SK-N-SH (cell line): ENCODE measurements around the gene GSTO2. TPM values are rescaled to one million over a fixed set of nuclear protein-coding genes. Genes with fewer than 3 reads are reported as not detected.

Source experiments
- CTCF ChIA-PET: fragments of 300-600, 350-600 bp; formaldehyde crosslinking; extraction: SDS; loops from one replicate; lab custom pipeline; 2021; lab: Yijun Ruan, JAX
- POLR2A ChIA-PET: fragments of 350-600 bp; sonication (Branson Sonifier 250); formaldehyde crosslinking; extraction: SDS; loops from one replicate; lab custom pipeline; 2020; ENCODE audit warnings: antibody characterized with exemption, inconsistent platforms; lab: Yijun Ruan, JAX
- DNase-seq: peaks from one replicate; pipeline ENCODE4 v3.0.0; 2012
- H2AFZ ChIP-seq: fragments of 200-600 bp; sonication (generic); 2 replicates; pipeline ENCODE4 v1.8.1; 2016; ENCODE audit warnings: antibody characterized with exemption, mild to moderate bottlenecking, low read depth
- H3F3A ChIP-seq: fragments of 200-600 bp; sonication (generic); replicated peaks from 2 replicates; pipeline ENCODE3; 2016; ENCODE audit warnings: antibody characterized with exemption, mild to moderate bottlenecking; ENCODE audit not compliant: insufficient read depth
- H3K27ac ChIP-seq, 2 experiments: fragments of 200-500 bp in 1 of 2; fragments of 200-600 bp in 1 of 2; sonication (Bioruptor generic) in 1 of 2; sonication (generic), shearing (Covaris generic) in 1 of 2; 2 replicates each; pipeline versions ENCODE4 v1.5.1 to v1.6.1; 2014 to 2016; ENCODE audit warnings: low read depth in 2 of 2, inconsistent platforms in 1 of 2, low read length in 1 of 2, mild to moderate bottlenecking in 1 of 2, mixed read lengths in 1 of 2
- H3K27me3 ChIP-seq: fragments of 200-600 bp; sonication (generic), shearing (Covaris generic); 2 replicates; pipeline ENCODE4 v1.6.1; 2016; ENCODE audit warnings: mixed run types; ENCODE audit not compliant: insufficient read depth
- H3K36me3 ChIP-seq, 2 experiments: fragments of 200-500 bp in 1 of 2; fragments of 200-600 bp in 1 of 2; sonication (Bioruptor generic) in 1 of 2; sonication (generic) in 1 of 2; replicated peaks in 1 of 2; 2 replicates each; pipeline versions ENCODE3 to v1.5.1; 2014 to 2016; ENCODE audit warnings: low read length in 1 of 2, mild to moderate bottlenecking in 1 of 2; ENCODE audit not compliant: insufficient read depth in 2 of 2, control insufficient read depth in 1 of 2
- H3K4me1 ChIP-seq, 2 experiments: fragments of 200-500 bp in 1 of 2; fragments of 200-600 bp in 1 of 2; sonication (Bioruptor generic) in 1 of 2; sonication (generic), shearing (Covaris generic) in 1 of 2; 2 replicates each; pipeline versions ENCODE4 v1.5.1 to v1.6.1; 2014 to 2016; ENCODE audit warnings: low read depth in 1 of 2, low read length in 1 of 2, mixed run types in 1 of 2; ENCODE audit not compliant: insufficient read depth in 2 of 2, control insufficient read depth in 1 of 2
- H3K4me2 ChIP-seq: fragments of 200-600 bp; sonication (generic), shearing (Covaris generic); 2 replicates; pipeline ENCODE4 v1.6.1; 2017; ENCODE audit warnings: mixed run types
- H3K4me3 ChIP-seq, 2 experiments: fragments of 200-500 bp in 1 of 2; fragments of 200-600 bp in 1 of 2; sonication (Bioruptor generic) in 1 of 2; sonication (generic), shearing (Covaris generic) in 1 of 2; 2 replicates each; pipeline versions ENCODE4 v1.5.1 to v1.8.1; 2014 to 2016; ENCODE audit warnings: low read depth in 2 of 2, inconsistent platforms in 1 of 2, low read length in 1 of 2, mild to moderate bottlenecking in 1 of 2, mixed read lengths in 1 of 2, moderate library complexity in 1 of 2
- H3K79me2 ChIP-seq: fragments of 200-600 bp; sonication (generic); 2 replicates; pipeline ENCODE4 v1.8.1; 2017; ENCODE audit warnings: mild to moderate bottlenecking; ENCODE audit not compliant: insufficient read depth
- H3K9ac ChIP-seq: fragments of 200-600 bp; sonication (generic); 2 replicates; pipeline ENCODE4 v1.6.1; 2017; ENCODE audit warnings: mixed run types
- H3K9me2 ChIP-seq: fragments of 200-600 bp; sonication (generic); 2 replicates; pipeline ENCODE4 v1.6.1; 2017; ENCODE audit warnings: mixed run types
- H3K9me3 ChIP-seq: fragments of 200-600 bp; sonication (generic); 2 replicates; pipeline ENCODE4 v1.6.1; 2017; ENCODE audit warnings: mixed run types, mild to moderate bottlenecking, moderate library complexity
- H4K20me1 ChIP-seq: fragments of 200-600 bp; sonication (generic); 2 replicates; pipeline ENCODE4 v1.6.1; 2017; ENCODE audit warnings: mild to moderate bottlenecking, mixed run types; ENCODE audit not compliant: insufficient read depth
- CHD2 ChIP-seq: fragments of 150-350 bp; IDR thresholded peaks from 2 replicates; pipeline ENCODE4 v1.6.1; 2018; ENCODE audit warnings: low read length; ENCODE audit not compliant: partially characterized antibody
- ELF1 ChIP-seq: IDR thresholded peaks from 2 replicates; pipeline ENCODE4 v1.4.0; 2012
- EP300 ChIP-seq, 2 experiments: IDR thresholded peaks; 2 replicates each; pipeline versions ENCODE4 v1.4.0 to v1.6.1; 2012; ENCODE audit warnings: borderline replicate concordance in 1 of 2, low read depth in 1 of 2, low read length in 1 of 2
- EZH2phosphoT487 ChIP-seq: fragments of 200-600 bp; sonication (generic); IDR thresholded peaks from 2 replicates; pipeline ENCODE4 v1.6.1; 2017; ENCODE audit warnings: low read depth, mixed run types, mild to moderate bottlenecking, antibody characterized with exemption, moderate library complexity, borderline replicate concordance
- GABPA ChIP-seq: IDR thresholded peaks from 2 replicates; pipeline ENCODE4 v1.4.0; 2012; ENCODE audit warnings: low read depth, mild to moderate bottlenecking
- GATA2 ChIP-seq: sonication (generic); formaldehyde crosslinking; IDR thresholded peaks from 2 replicates; pipeline ENCODE4 v1.5.0; 2020; ENCODE audit warnings: mild to moderate bottlenecking, missing genetic modification reagents
- IRF3 ChIP-seq: fragments of 150-350 bp; IDR thresholded peaks from 2 replicates; pipeline ENCODE4 v1.6.1; 2016; ENCODE audit warnings: mild to moderate bottlenecking, low read depth, low read length
- JUND ChIP-seq: IDR thresholded peaks from 2 replicates; pipeline ENCODE4 v1.4.0; 2012
- MAX ChIP-seq: IDR thresholded peaks from 2 replicates; pipeline ENCODE4 v1.4.0; 2012; ENCODE audit warnings: low read depth
- NFIC ChIP-seq: IDR thresholded peaks from 2 replicates; pipeline ENCODE4 v1.4.0; 2012; ENCODE audit warnings: borderline replicate concordance
- NRF1 ChIP-seq: IDR thresholded peaks from 2 replicates; pipeline ENCODE4 v1.6.1; 2012; ENCODE audit warnings: low read depth, mild to moderate bottlenecking, low read length
- RCOR1 ChIP-seq: fragments of 150-350 bp; IDR thresholded peaks from 2 replicates; pipeline ENCODE4 v1.6.1; 2017; ENCODE audit warnings: antibody characterized with exemption, low read length
- RFX5 ChIP-seq: IDR thresholded peaks from 2 replicates; pipeline ENCODE4 v1.6.1; 2012; ENCODE audit warnings: mild to moderate bottlenecking, improper control_type of control experiment, low read length
- RXRA ChIP-seq: IDR thresholded peaks from 2 replicates; pipeline ENCODE4 v1.4.0; 2012; ENCODE audit warnings: low read depth, mild to moderate bottlenecking, borderline replicate concordance
- SMC3 ChIP-seq: IDR thresholded peaks from 2 replicates; pipeline ENCODE4 v1.6.1; 2012; ENCODE audit warnings: low read depth, low read length, improper control_type of control experiment
- TAF1 ChIP-seq: IDR thresholded peaks from 2 replicates; pipeline ENCODE4 v1.6.1; 2012; ENCODE audit warnings: low read depth, mild to moderate bottlenecking, low read length, moderate library complexity, borderline replicate concordance
- TEAD4 ChIP-seq: IDR thresholded peaks from 2 replicates; pipeline ENCODE4 v1.4.0; 2012; ENCODE audit warnings: mild to moderate bottlenecking, borderline replicate concordance; ENCODE audit not compliant: insufficient read depth
- USF1 ChIP-seq: IDR thresholded peaks from 2 replicates; pipeline ENCODE4 v1.4.0; 2012; ENCODE audit warnings: low read depth, borderline replicate concordance
- USF2 ChIP-seq: fragments of 150-350 bp; IDR thresholded peaks from 2 replicates; pipeline ENCODE4 v1.6.1; 2017; ENCODE audit warnings: antibody characterized with exemption, low read length, low read depth, borderline replicate concordance
- ZBTB33 ChIP-seq: IDR thresholded peaks from 2 replicates; pipeline ENCODE4 v1.4.0; 2012; ENCODE audit warnings: low read depth, borderline replicate concordance
- WGBS: methylation state at CpG from one replicate; pipeline ENCODE4 v1.1.6; 2017; ENCODE audit warnings: low lambda C conversion rate; 5-methylcytosine and 5-hydroxymethylcytosine counted together
- polyA plus RNA-seq, 3 experiments: library from polyadenylated mRNA; depleted of rRNA; stranded (reverse); fragments of >200 nt; gene quantifications; 2 replicates each; pipeline ENCODE4 v1.2.3, GENCODE V29; 2012

GSTO2 gene
- polyA plus RNA-seq, 1 of the 3 experiments (the other 2 are of a cell fraction): 0.49 TPM

- no peak for TF ChIP-seq EZH2phosphoT487
Observed at GRCh38 chr10:104304927-104305326, 35.9 kb downstream of the GSTO2 start (continued).

- POLR2A ChIA-PET: no interaction called here
Observed at GRCh38 chr10:104306897-104307296, 37.9 kb downstream of the GSTO2 start.

More at GRCh38 chr10:104306897-104307296, 37.9 kb downstream of the GSTO2 start:
- H2AFZ ChIP-seq: no peak overlapping the region
- no peak overlapping the region for H3K27ac ChIP-seq
- peaks cover 19% of the 10 kb centered on the region for H3K79me2 ChIP-seq
- CTCF ChIA-PET: interaction anchor here (0.7 to 10.3 kb wide), 12 partner anchors 9 to 316 kb away, joined by 3 to 152 read pairs (median 12); partner anchors contain the start of genes CFAP58 and ITPRIP
- H3F3A ChIP-seq: peaks cover 24% of the 10 kb centered on the region
- H4K20me1 ChIP-seq: 0 out of 2 replicates have a peak, but pooled peaks cover 4% of the 10 kb centered on the region
- no peaks in the 10 kb centered on the region for H3K9me2 ChIP-seq
- peaks cover 10 to 19% of the 10 kb centered on the region in 2 experiments; a peak in 3 of 4 replicates for H3K4me1 ChIP-seq
- TF ChIP-seq SMC3: no peak
- no peak for TF ChIP-seq USF1
- TF ChIP-seq IRF3: no peak
- TF ChIP-seq TEAD4: no peak
- TF ChIP-seq RFX5: no peak
- no peak for TF ChIP-seq RCOR1
- TF ChIP-seq ELF1: no peak
- TF ChIP-seq RXRA: no peak
- TF ChIP-seq NRF1: no peak
- TF ChIP-seq CHD2: no peak
- TF ChIP-seq GATA2 (CRISPR knock-in tag): no peak
- no peak for TF ChIP-seq ZBTB33
- no peak for TF ChIP-seq USF2
- no peak for TF ChIP-seq EZH2phosphoT487
- TF ChIP-seq JUND: no peak
- TF ChIP-seq NFIC: no peak
- TF ChIP-seq GABPA: no peak
- TF ChIP-seq TAF1: no peak
- TF ChIP-seq MAX: no peak
- no peak for TF ChIP-seq EP300 (IDR thresholded peaks at IDR 0.05; ENCODE audit: borderline replicate concordance in 1 of 2, low read depth in 1 of 2, low read length in 1 of 2)
- peak; percentile 52 for DNase-seq
- no peak overlapping the region for H3K4me2 ChIP-seq
- no peak overlapping the region for H3K4me3 ChIP-seq
- H3K27me3 ChIP-seq: no peaks in the 10 kb centered on the region
- H3K9me3 ChIP-seq: no peaks in the 10 kb centered on the region
- peaks cover 0 to 11% of the 10 kb centered on the region in 2 experiments for H3K36me3 ChIP-seq
- H3K9ac ChIP-seq: no peak overlapping the region
- 83% methylated on average over 3 of the region's 3 CpGs for WGBS
